OCI-LY7 (cell line): ENCODE data around the gene LRP1B.

Experiments
- EZH2phosphoT487 ChIP-seq: fragments of 200-600 bp; sonication (generic); IDR thresholded peaks from 2 replicates; pipeline ENCODE4 v1.6.1; 2018; ENCODE audit warnings: low read depth, borderline replicate concordance, mild to moderate bottlenecking, mixed run types, antibody characterized with exemption, low read length, moderate library complexity, mixed read lengths
- TF ChIP-seq, protein P1 (sequence below): fragments of 200-600 bp; sonication (generic); conservative IDR thresholded peaks from 2 replicates; pipeline ENCODE4 v1.5.1; 2014; ENCODE audit warnings: mild to moderate bottlenecking, antibody characterized with exemption, low read length, moderate library complexity, mixed read lengths

DNA sequence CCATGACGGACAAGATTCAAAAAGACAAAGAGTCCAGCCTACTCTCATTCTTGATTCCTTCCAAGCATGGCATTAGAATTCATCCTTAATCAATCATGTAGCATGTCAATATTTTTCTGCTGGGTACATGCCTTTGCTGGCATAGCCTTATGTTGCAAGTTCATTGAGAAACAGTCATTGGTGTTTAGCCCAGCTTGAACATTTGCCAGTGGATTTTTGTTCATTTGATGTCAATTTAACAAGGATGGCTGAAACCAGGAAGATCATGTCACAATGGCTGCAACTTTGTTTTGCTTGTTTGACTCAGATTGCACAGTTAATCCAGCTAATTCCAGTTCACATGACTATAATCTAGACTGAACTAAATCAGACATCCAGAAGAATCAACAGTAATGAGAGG, 1132.2 kb downstream of the LRP1B start:
- TF ChIP-seq, protein P1, sequence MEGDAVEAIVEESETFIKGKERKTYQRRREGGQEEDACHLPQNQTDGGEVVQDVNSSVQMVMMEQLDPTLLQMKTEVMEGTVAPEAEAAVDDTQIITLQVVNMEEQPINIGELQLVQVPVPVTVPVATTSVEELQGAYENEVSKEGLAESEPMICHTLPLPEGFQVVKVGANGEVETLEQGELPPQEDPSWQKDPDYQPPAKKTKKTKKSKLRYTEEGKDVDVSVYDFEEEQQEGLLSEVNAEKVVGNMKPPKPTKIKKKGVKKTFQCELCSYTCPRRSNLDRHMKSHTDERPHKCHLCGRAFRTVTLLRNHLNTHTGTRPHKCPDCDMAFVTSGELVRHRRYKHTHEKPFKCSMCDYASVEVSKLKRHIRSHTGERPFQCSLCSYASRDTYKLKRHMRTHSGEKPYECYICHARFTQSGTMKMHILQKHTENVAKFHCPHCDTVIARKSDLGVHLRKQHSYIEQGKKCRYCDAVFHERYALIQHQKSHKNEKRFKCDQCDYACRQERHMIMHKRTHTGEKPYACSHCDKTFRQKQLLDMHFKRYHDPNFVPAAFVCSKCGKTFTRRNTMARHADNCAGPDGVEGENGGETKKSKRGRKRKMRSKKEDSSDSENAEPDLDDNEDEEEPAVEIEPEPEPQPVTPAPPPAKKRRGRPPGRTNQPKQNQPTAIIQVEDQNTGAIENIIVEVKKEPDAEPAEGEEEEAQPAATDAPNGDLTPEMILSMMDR: no peak
- TF ChIP-seq EZH2phosphoT487: no peak
